HG03432 (cell line): Measurements from ENCODE around the gene TULP1.

ENCODE experiments used
- ATAC-seq: cut with Tn5 transposase; IDR thresholded peaks from one replicate; pipeline ENCODE4 v1.9.1; 2021; ENCODE audit warnings: mild to moderate bottlenecking, moderate library complexity; ENCODE audit not compliant: unreplicated experiment

TULP1 gene

GRCh38 chr6:35497571-35498421, 14.9 kb downstream of the TULP1 start:
- ATAC-seq: no peak

- no peak for ATAC-seq
Observed at GRCh38 chr6:35496841-35497570, 15.7 kb downstream of the TULP1 start, which contains the start of gene TEAD3. TEAD3 (minus strand) TSS chr6:35497079.

- ATAC-seq: no peak
Observed at GRCh38 chr6:35496036-35496840, 16.5 kb downstream of the TULP1 start.

GRCh38 chr6:35495258-35496035, 17.2 kb downstream of the TULP1 start:
- no peak for ATAC-seq

- ATAC-seq: no peak
Observed at GRCh38 chr6:35494161-35494563, 18.5 kb downstream of the TULP1 start.

DNA sequence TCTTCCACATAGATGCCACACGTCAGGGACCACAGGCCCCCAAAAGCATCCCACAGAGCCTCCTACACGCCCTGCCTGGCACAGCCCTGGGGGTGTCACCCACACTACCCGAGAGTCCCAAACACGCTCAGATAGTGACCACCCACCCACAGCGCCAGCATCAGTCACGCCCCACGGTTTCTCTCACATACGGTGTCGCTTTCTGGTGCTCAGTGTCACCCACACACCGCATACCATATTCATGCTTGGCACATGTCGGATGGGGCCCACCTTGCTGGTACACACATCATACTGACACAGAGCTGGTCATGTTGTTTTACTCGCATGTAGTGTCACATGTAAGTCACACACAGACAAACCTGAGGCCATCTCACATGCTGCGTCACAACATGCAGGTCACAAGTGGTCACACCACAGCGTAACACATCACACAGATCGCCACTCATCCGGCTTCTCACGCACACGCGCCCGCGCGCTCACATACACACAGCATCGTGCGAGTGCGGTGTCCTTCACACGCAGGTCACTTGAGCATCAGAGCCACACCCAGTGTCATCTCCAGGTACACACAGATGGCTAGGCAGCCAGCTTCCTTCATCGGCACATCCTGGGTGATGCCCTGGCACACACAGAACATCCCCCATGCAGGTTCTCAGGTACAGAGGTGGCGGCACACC, 19.3 kb downstream of the TULP1 start:
- no peak for ATAC-seq

DNA sequence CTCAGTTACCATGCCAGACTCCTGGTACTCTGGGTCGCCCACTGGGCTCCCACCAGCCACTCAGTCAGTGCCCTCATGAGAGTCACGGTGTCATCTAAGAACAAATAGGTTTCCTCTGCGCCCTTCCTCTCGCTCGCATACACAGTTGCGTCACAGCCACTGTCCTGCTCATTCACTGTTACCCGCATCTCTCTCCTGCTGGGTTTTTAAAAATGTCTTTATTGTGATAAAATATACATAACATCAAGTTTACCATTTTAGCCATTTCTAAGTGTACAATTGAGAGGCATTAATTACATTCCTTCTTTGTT, 19.8 kb downstream of the TULP1 start:
- no peak for ATAC-seq

DNA sequence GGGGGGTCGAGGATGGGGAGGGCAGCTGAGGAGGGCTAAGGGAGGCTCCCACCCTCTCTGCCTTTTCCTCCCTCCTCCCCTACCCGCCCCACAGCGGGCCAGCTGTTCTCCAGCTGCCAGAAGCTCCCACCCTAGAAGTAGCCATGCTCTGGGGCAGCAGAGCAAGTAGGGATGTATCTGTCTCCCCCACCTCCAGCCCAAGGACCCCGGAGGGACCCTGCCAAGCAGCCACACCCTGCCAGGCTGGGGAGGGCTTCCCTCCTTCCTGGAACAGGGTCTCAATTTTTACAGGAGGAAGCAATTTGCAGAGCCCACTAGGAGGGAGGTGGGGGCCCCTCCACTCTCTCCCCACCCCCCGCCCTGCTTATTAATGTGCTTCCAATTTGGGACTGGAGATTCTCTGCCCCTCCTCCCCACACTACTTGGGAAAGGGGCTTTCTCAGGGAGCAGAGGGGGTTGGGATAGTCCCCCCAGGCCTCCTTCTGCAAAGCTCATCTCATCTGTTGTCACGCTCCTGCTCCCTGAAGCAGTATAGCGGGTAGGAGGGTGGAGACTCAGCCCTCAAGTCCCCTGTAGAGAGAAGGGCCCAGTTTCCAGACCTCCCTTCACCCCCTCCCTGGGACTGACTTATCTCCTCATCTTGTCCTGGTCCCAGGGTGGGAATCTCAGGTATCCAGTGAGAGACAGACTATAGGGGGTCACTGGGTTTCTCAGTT, 20.3 kb downstream of the TULP1 start:
- no peak for ATAC-seq

DNA sequence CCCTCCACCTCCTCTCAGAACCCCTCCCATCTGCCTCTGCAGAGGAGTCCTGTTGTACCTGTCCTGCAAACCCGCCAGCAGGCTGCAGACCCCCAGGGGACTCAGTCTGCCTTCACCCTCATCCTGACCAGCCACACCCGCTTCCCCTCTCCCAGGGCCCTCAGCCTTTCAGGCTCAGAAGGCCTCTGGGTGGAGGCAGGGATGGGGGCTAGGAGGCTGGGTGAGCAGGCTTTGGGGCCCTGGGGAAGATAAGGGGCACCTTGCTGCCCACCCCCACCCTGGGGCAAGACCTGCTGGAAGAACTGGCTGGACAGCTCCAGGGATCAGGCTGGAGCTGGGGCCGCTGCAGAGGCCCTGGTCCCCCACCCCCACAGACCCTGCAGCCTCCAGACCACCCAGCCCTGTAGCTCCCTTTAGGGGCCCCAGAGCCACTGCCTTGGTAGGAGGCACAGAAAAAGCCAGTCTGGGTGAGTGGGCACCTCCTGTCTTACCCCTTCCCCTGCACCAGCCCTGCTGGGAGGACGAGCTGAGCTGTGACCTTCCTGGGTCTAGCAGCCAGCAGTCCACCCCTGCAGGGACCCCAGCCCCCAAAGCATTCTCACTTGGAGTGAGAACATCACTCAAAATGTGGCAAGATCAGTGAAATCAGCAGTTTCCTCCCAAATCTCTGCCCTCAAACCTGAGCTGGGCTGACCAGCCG, 21.0 kb downstream of the TULP1 start:
- no peak for ATAC-seq

DNA sequence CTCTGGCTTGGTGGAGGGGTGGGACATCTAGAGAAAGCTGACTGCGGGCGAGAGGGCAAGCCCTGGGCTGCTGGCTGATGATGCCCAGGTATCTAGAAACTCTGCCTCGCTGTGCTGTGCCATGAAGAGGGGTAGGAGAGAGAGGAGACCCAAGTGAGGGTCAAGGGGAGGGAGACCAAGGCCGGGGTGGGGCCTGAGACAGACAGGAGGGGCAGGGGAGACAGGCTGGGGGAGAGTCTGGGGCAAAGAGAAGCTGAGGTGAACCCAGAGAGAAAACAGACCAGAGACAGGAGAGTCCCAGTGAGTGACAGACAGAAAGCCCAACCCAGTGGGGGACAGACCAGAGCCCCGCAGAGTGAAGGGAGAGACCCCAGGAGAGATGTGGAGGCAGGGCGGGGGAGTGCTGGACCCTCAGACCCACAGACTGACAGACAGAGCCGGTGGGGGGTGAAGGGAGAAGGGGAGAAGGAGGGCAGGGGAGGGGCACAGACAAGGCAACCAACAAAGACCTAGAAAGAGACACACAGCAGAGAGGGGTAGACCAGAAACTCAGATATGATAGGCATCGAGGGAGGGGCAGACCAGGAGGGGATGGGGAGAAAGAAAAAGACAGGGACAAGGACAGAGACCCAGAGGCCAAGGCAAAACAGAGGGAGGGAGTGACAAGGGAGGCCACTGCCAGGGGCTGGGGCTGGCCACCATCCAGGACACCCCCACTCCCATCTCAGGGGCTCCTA, 21.7 kb downstream of the TULP1 start:
- no peak for ATAC-seq

DNA sequence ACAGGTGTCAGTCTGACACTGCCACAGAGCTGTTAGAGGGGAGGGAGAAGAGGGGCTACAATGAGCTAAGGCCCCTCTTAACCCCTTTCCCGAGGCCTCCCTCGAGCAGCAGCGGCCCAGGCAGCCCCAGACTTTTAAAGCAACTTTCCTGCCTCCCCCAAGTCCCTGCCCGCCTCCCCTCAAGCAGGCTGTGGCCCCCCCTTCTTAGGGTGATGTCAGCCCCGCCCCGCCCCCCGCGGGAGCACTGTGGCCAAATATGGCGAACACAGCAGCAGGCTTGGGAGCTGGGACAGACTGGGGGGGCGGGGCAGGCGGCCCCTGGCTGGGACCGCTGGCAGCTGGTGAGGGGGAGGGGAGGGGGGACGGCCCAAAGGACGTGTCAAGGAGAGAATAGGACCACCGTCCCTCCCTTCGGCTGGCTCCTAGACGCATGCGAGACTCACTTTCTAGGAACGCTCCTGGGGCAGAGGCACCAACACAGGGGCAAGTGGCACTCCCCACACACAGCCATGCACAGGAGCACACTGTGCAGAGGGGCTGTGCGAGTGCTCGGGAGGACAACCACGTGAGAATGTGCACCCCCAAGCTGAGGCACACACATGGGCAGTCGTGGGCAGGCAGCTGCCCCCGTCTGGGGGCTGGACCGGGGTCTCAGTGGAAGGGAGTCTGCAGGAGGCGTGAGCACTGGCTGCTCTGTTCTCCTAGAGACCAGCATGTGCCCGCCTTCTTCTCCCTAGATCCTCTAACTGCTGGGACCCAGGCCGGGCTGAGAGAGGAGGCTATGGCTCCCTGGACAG, 22.5 kb downstream of the TULP1 start:
- ATAC-seq: no peak

DNA sequence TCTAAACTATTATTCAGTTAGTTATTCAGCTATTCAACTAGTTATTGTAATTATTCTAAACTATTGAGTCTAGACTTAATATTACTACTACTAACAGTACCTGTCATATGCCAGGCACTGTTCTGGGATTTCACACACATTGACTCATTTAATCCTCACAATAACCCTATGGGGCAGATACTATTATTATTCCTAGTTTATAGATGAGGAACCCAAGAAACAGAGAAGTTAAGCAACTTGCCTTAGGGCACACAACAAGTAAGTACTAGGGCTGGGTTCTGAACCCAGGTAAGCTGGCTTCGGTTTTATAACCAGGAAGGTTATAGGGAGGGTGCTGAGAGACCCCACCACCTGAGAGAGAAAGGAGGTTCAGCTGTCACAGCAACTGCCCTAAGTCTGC, 23.6 kb downstream of the TULP1 start:
- no peak for ATAC-seq

GRCh38 chr6:35488517-35488862, 24.2 kb downstream of the TULP1 start:
- no peak for ATAC-seq

- ATAC-seq: no peak
Observed at GRCh38 chr6:35487658-35488516, 24.8 kb downstream of the TULP1 start.

DNA sequence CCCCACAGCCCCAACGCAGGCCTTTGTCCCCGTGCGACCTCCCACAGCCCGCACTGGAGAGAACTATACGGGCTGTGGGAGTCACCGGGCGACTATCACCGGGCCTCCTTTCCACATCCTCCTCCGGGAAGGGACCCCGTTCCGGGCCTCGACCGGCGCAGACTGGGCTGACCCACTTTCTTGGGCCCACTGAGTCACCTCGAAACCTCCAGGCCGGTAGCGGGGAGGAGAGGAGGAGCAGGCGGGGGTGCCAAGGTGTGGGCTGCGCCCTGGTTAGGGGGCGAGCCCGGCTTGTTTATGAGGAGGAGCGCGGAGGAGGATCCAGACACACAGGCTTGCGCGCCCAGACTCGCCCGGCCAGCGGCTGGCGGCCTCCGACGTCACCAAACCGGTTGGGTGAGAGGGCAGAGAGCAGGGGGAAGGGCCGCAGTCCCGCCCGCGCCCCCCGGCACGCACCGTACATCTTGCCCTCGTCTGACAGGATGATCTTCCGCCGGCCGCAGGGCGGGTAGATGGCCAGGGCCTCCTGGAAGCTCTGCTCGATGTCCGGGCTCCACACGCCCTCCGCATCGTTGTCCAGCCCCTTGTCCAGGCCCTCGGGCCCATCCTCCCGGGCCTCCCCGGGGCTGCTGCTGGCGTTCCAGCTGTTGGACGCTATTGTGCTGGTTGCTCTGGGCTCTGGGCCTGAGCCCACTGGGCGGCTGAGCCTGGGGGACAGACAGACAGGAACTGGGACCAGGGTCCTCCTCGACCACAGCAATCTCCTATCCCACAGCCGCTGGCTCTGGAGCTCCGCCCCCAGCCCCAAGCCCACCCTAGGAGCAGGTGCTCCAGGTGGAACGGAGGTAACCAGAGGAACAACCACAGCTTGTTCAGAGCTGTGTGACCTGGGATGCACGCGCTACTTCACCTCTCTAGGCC, 26.4 kb downstream of the TULP1 start:
- no peak for ATAC-seq
